Measurements from ENCODE around the gene GNB3.

Gene GNB3

DNA sequence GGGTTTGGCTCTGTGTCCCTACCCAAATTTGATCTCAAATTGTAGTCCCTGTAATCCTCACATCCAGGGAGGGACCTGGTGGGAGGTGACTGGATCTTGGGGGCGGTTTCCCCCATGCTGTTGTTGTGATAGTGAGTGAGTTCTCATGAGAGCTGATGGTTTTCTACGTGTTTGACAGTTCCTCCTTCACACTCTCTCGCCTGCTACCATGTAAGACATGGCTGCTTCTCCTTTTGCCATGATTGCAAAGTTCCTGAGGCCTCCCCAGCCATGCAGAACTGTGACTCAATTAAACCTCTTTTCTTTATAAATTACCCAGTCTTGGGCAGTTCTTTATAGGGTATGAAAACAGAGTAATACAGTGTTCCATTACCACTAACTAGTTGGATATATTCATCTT, 53.6 kb downstream of the GNB3 start:
- no peak overlapping the region for H3K4me3 ChIP-seq (ENCODE audit: low read length)
- TF ChIP-seq, protein P1, sequence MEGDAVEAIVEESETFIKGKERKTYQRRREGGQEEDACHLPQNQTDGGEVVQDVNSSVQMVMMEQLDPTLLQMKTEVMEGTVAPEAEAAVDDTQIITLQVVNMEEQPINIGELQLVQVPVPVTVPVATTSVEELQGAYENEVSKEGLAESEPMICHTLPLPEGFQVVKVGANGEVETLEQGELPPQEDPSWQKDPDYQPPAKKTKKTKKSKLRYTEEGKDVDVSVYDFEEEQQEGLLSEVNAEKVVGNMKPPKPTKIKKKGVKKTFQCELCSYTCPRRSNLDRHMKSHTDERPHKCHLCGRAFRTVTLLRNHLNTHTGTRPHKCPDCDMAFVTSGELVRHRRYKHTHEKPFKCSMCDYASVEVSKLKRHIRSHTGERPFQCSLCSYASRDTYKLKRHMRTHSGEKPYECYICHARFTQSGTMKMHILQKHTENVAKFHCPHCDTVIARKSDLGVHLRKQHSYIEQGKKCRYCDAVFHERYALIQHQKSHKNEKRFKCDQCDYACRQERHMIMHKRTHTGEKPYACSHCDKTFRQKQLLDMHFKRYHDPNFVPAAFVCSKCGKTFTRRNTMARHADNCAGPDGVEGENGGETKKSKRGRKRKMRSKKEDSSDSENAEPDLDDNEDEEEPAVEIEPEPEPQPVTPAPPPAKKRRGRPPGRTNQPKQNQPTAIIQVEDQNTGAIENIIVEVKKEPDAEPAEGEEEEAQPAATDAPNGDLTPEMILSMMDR (IDR thresholded peaks at IDR 0.05; ENCODE audit: insufficient read depth, low read depth, low read length, missing control alignments) = no peak
- no peak for DNase-seq (ENCODE audit: low read depth)
